Panc1 (cell line): ENCODE measurements around the gene WBP1L.

Experiments used
- CTCF ChIP-seq: fragments of 450-650 bp; IDR thresholded peaks from 2 replicates; pipeline ENCODE4 v1.5.1; 2017; ENCODE audit warnings: mild to moderate bottlenecking
- POLR2AphosphoS5 ChIP-seq: IDR thresholded peaks from 2 replicates; pipeline ENCODE4 v1.6.1; 2012; ENCODE audit warnings: mild to moderate bottlenecking, low read depth, low read length, moderate library complexity
- REST ChIP-seq, 2 experiments: IDR thresholded peaks; 2 replicates each; pipeline ENCODE4 v1.6.1; 2011 to 2012; ENCODE audit warnings: low read depth in 2 of 2, control low read depth in 1 of 2, low read length in 1 of 2, mild to moderate bottlenecking in 1 of 2, moderate library complexity in 1 of 2; ENCODE audit not compliant: insufficient read depth in 1 of 2
- TCF7L2 ChIP-seq: IDR thresholded peaks from 2 replicates; pipeline ENCODE4 v1.6.1; 2011; ENCODE audit warnings: mild to moderate bottlenecking, low read depth, low read length, inconsistent platforms

- TF ChIP-seq CTCF (no peak), REST (IDR thresholded peaks at IDR 0.05; ENCODE audit: insufficient read depth in 1 of 2, low read depth in 2 of 2, low read length in 1 of 2) (no peak), POLR2AphosphoS5 (no peak), TCF7L2 (no peak)
Observed at GRCh38 chr10:102832987-102833386, 89.2 kb downstream of the WBP1L start.
